ENCODE measurements around the gene GNAT3. TPM values are rescaled to one million over a fixed set of nuclear protein-coding genes. Genes with fewer than 3 reads are reported as not detected.

The GNAT3 gene
- total RNA-seq, 1 experiment from 2014 or later, result not detected

DNA sequence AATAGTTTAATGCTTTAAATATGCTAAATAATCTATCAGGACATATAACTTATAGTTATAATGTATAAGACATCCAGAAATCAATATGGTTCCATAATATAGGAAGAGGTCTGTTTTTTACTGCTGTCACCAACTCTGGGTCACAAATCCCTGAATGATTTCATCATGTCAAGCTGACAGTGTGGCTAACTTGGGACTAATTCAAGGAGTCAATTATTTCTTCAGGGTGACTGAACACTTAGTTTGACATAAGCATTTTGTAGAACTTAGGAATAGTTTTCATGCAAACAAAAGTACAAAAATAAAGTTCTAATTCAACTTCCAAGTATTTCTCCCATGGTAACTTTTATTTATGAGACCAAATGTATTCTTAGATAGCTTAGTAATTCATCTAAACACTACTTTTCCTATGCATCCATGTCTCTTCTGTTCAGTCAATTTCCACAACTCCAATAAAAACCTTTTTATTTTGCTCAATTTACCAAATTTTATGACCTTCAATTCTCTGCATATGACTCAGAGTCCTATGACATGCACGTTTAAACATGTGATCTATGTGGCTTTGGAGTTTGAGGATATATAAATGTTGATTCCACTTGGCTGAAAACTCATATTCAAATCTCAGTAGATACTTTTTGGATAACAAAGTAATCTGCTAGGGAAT lies 40.3 kb upstream of the GNAT3 start:
- ATAC-seq (no peak), DNase-seq (ENCODE audit: low read depth, low spot score) (no peak)
- no peak overlapping the region for H3K9ac ChIP-seq (ENCODE audit: low read length)
- intact Hi-C loops (cut with micrococcal nuclease), result no loop called here
- H3K79me2 ChIP-seq (ENCODE audit: insufficient read depth, low read length), result no peaks in the 10 kb centered on the region
- no peaks in the 10 kb centered on the region for H3K36me3 ChIP-seq (ENCODE audit: control insufficient read depth in 1 of 2, insufficient read depth in 2 of 2, low read length in 2 of 2)
- H3K9me3 ChIP-seq (ENCODE audit: control insufficient read depth in 1 of 2, insufficient read depth in 1 of 2, low read depth in 1 of 2, low read length in 2 of 2), result no peaks in the 10 kb centered on the region
- ChIA-PET CTCF (no interaction called here), POLR2A (no interaction called here), RAD21 (ENCODE audit: low non-redundant PET in 1 of 2, low total read pairs in 2 of 2, uncharacterized antibody in 2 of 2, unreplicated experiment in 2 of 2) (no interaction called here)
- H3K9me2 ChIP-seq (ENCODE audit: insufficient read depth), result no peaks in the 10 kb centered on the region
- BruUV-seq (replicated peaks), result no TSS peak
- H3K4me2 ChIP-seq (ENCODE audit: low read length), result no peak overlapping the region
- H3K4me3 ChIP-seq (replicated peaks in 1 of 2; ENCODE audit: low read depth in 1 of 2, low read length in 2 of 2), result no peak overlapping the region
- peaks cover 0 to 4% of the 10 kb centered on the region in 2 experiments; a peak in 1 of 4 replicates for H3K4me1 ChIP-seq (ENCODE audit: control insufficient read depth in 1 of 2, insufficient read depth in 2 of 2, low read length in 2 of 2)
- no peak for TF ChIP-seq TCF7L2 (IDR thresholded peaks at IDR 0.05; ENCODE audit: borderline replicate concordance, extremely low read depth, insufficient read depth, insufficient read length)
- no peak for TF ChIP-seq RAD21 (IDR thresholded peaks at IDR 0.05; ENCODE audit: low read depth)
- no peak for TF ChIP-seq JUND (IDR thresholded peaks at IDR 0.05)
- TF ChIP-seq ELF1 (IDR thresholded peaks at IDR 0.05; ENCODE audit: borderline replicate concordance, low read depth), result no peak
- no peak for TF ChIP-seq POLR2A (IDR thresholded peaks at IDR 0.05; ENCODE audit: borderline replicate concordance, extremely low read depth, insufficient read depth, insufficient read length)
- no peak for TF ChIP-seq ZNF274 (IDR thresholded peaks at IDR 0.05; ENCODE audit: low read depth, low read length)
- TF ChIP-seq EZH2 (IDR thresholded peaks at IDR 0.05), result no peak
- TF ChIP-seq, protein P1, sequence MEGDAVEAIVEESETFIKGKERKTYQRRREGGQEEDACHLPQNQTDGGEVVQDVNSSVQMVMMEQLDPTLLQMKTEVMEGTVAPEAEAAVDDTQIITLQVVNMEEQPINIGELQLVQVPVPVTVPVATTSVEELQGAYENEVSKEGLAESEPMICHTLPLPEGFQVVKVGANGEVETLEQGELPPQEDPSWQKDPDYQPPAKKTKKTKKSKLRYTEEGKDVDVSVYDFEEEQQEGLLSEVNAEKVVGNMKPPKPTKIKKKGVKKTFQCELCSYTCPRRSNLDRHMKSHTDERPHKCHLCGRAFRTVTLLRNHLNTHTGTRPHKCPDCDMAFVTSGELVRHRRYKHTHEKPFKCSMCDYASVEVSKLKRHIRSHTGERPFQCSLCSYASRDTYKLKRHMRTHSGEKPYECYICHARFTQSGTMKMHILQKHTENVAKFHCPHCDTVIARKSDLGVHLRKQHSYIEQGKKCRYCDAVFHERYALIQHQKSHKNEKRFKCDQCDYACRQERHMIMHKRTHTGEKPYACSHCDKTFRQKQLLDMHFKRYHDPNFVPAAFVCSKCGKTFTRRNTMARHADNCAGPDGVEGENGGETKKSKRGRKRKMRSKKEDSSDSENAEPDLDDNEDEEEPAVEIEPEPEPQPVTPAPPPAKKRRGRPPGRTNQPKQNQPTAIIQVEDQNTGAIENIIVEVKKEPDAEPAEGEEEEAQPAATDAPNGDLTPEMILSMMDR (IDR thresholded peaks at IDR 0.05 in 2 of 3, conservative IDR thresholded peaks at IDR 0.05 in 1 of 3; ENCODE audit: borderline replicate concordance in 1 of 3, insufficient read depth in 1 of 3, low read depth in 2 of 3, low read length in 2 of 3), result no peak
- no peak overlapping the region for H3K27ac ChIP-seq (ENCODE audit: low read depth, low read length)
- H4K20me1 ChIP-seq (ENCODE audit: insufficient read depth), result no peaks in the 10 kb centered on the region
- peak overlapping the region; percentile 3 for H2AFZ ChIP-seq (ENCODE audit: low read depth, low read length, poor library complexity, severe bottlenecking)
- no peaks in the 10 kb centered on the region for H3K27me3 ChIP-seq (ENCODE audit: insufficient read depth, low read length)

All from HCT116 (cell line).